Measurements from ENCODE around the gene LIG1.

Gene LIG1

GRCh38 chr19:48196321-48196763, 26.2 kb upstream of the LIG1 start:
- no peak overlapping the region for H3K4me3 ChIP-seq (ENCODE audit: low read depth, low read length, poor library complexity, severe bottlenecking)
- H3K4me1 ChIP-seq (ENCODE audit: insufficient read depth, low read length, severe bottlenecking): peaks cover 7% of the 10 kb centered on the region
- H4K20me1 ChIP-seq (ENCODE audit: insufficient read depth, low read length): no peaks in the 10 kb centered on the region
- no peak overlapping the region for H2AFZ ChIP-seq (ENCODE audit: low read length)
- TF ChIP-seq EZH2 (IDR thresholded peaks at IDR 0.05; ENCODE audit: borderline replicate concordance, low read length): no peak
- no peak for TF ChIP-seq CTCF (IDR thresholded peaks at IDR 0.05; ENCODE audit: low read length)
- no peak overlapping the region for H3K4me2 ChIP-seq (ENCODE audit: low read length)
- H3F3A ChIP-seq (ENCODE audit: insufficient read depth, low read length): no peaks in the 10 kb centered on the region
- H3K9me2 ChIP-seq (ENCODE audit: low read depth, low read length): no peaks in the 10 kb centered on the region
- H3K9me3 ChIP-seq (ENCODE audit: low read length): no peaks in the 10 kb centered on the region
- no peaks in the 10 kb centered on the region for H3K27me3 ChIP-seq (ENCODE audit: insufficient read depth, low read length)
- no peak overlapping the region for H3K9ac ChIP-seq (ENCODE audit: low read length)
- H3K79me2 ChIP-seq (ENCODE audit: insufficient read depth, low read length): no peaks in the 10 kb centered on the region
- H3K36me3 ChIP-seq (ENCODE audit: insufficient read depth, low read length): no peaks in the 10 kb centered on the region
- no peak overlapping the region for H3K27ac ChIP-seq (ENCODE audit: low read depth, low read length, poor library complexity, severe bottlenecking)

- H3K36me3 ChIP-seq (ENCODE audit: insufficient read depth, low read length): no peaks in the 10 kb centered on the region
- no peaks in the 10 kb centered on the region for H4K20me1 ChIP-seq (ENCODE audit: insufficient read depth, low read length)
- H3K9me2 ChIP-seq (ENCODE audit: low read depth, low read length): no peaks in the 10 kb centered on the region
- H3K9me3 ChIP-seq (ENCODE audit: low read length): no peaks in the 10 kb centered on the region
- H3K79me2 ChIP-seq (ENCODE audit: insufficient read depth, low read length): no peaks in the 10 kb centered on the region
- H2AFZ ChIP-seq (ENCODE audit: low read length): no peak overlapping the region
- no peak overlapping the region for H3K4me2 ChIP-seq (ENCODE audit: low read length)
- no peak overlapping the region for H3K9ac ChIP-seq (ENCODE audit: low read length)
- peaks cover 15% of the 10 kb centered on the region for H3K4me1 ChIP-seq (ENCODE audit: insufficient read depth, low read length, severe bottlenecking)
- no peak overlapping the region for H3K4me3 ChIP-seq (ENCODE audit: low read depth, low read length, poor library complexity, severe bottlenecking)
- H3K27ac ChIP-seq (ENCODE audit: low read depth, low read length, poor library complexity, severe bottlenecking): no peak overlapping the region
- H3K27me3 ChIP-seq (ENCODE audit: insufficient read depth, low read length): no peaks in the 10 kb centered on the region
- H3F3A ChIP-seq (ENCODE audit: insufficient read depth, low read length): no peaks in the 10 kb centered on the region
- TF ChIP-seq EZH2 (IDR thresholded peaks at IDR 0.05; ENCODE audit: borderline replicate concordance, low read length): no peak
- no peak for TF ChIP-seq CTCF (IDR thresholded peaks at IDR 0.05; ENCODE audit: low read length)
Observed at GRCh38 chr19:48194844-48195830, 25.0 kb upstream of the LIG1 start.

GRCh38 chr19:48194041-48194843, 24.1 kb upstream of the LIG1 start:
- TF ChIP-seq CTCF (IDR thresholded peaks at IDR 0.05; ENCODE audit: low read length) (peak; percentile 78; the same call in 1 of the 2 replicates), EZH2 (IDR thresholded peaks at IDR 0.05; ENCODE audit: borderline replicate concordance, low read length) (no peak)
- peak overlapping the region; percentile 34; the same call in 1 of the 2 replicates for H3K4me2 ChIP-seq (ENCODE audit: low read length)
- peaks cover 2% of the 10 kb centered on the region for H3K36me3 ChIP-seq (ENCODE audit: insufficient read depth, low read length)
- no peak overlapping the region for H3K4me3 ChIP-seq (ENCODE audit: low read depth, low read length, poor library complexity, severe bottlenecking)
- H3K4me1 ChIP-seq (ENCODE audit: insufficient read depth, low read length, severe bottlenecking): peaks cover 16% of the 10 kb centered on the region
- no peaks in the 10 kb centered on the region for H3K79me2 ChIP-seq (ENCODE audit: insufficient read depth, low read length)
- H2AFZ ChIP-seq (ENCODE audit: low read length): no peak overlapping the region
- no peaks in the 10 kb centered on the region for H3F3A ChIP-seq (ENCODE audit: insufficient read depth, low read length)
- no peak overlapping the region for H3K9ac ChIP-seq (ENCODE audit: low read length)
- H4K20me1 ChIP-seq (ENCODE audit: insufficient read depth, low read length): no peaks in the 10 kb centered on the region
- H3K27me3 ChIP-seq (ENCODE audit: insufficient read depth, low read length): no peaks in the 10 kb centered on the region
- H3K27ac ChIP-seq (ENCODE audit: low read depth, low read length, poor library complexity, severe bottlenecking): no peak overlapping the region
- no peaks in the 10 kb centered on the region for H3K9me2 ChIP-seq (ENCODE audit: low read depth, low read length)
- no peaks in the 10 kb centered on the region for H3K9me3 ChIP-seq (ENCODE audit: low read length)

Measured in OCI-LY1 (cell line).